Fibroblast of pulmonary artery (primary cell): ENCODE results near the gene KCNH6.

Experiments used
- DNase-seq: peaks from one replicate; pipeline ENCODE4 v3.0.0-alpha.2; 2010; ENCODE audit warnings: low read depth
- H3K4me3 ChIP-seq: replicated peaks from 2 replicates; pipeline ENCODE4 v1.5.1; 2011; ENCODE audit warnings: low read depth, mild to moderate bottlenecking, control low read depth, low read length, moderate library complexity
- CTCF ChIP-seq: IDR thresholded peaks from 2 replicates; pipeline ENCODE4 v1.5.1; 2011; ENCODE audit warnings: mild to moderate bottlenecking, control low read depth, low read length, inconsistent platforms; ENCODE audit errors: missing control alignments

The KCNH6 gene

DNA sequence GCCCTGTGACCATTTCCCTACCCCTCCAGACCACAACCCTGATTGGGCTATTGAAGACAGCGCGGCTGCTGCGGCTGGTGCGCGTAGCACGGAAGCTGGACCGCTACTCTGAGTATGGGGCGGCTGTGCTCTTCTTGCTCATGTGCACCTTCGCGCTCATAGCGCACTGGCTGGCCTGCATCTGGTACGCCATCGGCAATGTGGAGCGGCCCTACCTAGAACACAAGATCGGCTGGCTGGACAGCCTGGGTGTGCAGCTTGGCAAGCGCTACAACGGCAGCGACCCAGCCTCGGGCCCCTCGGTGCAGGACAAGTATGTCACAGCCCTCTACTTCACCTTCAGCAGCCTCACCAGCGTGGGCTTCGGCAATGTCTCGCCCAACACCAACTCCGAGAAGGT is 12.5 kb downstream of the KCNH6 start:
- DNase-seq: no peak
- TF ChIP-seq CTCF: no peak
- no peak overlapping the region for H3K4me3 ChIP-seq

- TF ChIP-seq CTCF: no peak
- DNase-seq: no peak
- H3K4me3 ChIP-seq: no peak overlapping the region
These were observed 13.8 kb downstream of the KCNH6 start for GRCh38 chr17:63537001-63537400.

DNA sequence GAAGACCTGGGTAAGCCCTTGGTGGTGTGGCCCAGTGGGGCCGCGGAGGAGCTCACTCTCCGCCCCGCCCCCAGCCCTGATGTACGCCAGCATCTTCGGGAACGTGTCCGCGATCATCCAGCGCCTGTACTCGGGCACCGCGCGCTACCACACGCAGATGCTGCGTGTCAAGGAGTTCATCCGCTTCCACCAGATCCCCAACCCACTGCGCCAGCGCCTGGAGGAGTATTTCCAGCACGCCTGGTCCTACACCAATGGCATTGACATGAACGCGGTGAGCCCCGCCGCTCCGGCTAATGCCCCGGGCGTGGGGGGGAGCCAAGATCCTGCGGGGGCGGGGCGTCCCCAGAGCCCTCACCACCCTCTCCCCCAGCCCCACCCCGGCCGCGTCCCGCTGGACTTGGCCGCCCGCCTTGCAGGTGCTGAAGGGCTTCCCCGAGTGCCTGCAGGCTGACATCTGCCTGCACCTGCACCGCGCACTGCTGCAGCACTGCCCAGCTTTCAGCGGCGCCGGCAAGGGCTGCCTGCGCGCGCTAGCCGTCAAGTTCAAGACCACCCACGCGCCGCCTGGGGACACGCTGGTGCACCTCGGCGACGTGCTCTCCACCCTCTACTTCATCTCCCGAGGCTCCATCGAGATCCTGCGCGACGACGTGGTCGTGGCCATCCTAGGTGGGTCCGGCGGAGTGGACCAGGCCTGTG is 15.0 kb downstream of the KCNH6 start:
- TF ChIP-seq CTCF: no peak
- DNase-seq: no peak
- no peak overlapping the region for H3K4me3 ChIP-seq

DNA sequence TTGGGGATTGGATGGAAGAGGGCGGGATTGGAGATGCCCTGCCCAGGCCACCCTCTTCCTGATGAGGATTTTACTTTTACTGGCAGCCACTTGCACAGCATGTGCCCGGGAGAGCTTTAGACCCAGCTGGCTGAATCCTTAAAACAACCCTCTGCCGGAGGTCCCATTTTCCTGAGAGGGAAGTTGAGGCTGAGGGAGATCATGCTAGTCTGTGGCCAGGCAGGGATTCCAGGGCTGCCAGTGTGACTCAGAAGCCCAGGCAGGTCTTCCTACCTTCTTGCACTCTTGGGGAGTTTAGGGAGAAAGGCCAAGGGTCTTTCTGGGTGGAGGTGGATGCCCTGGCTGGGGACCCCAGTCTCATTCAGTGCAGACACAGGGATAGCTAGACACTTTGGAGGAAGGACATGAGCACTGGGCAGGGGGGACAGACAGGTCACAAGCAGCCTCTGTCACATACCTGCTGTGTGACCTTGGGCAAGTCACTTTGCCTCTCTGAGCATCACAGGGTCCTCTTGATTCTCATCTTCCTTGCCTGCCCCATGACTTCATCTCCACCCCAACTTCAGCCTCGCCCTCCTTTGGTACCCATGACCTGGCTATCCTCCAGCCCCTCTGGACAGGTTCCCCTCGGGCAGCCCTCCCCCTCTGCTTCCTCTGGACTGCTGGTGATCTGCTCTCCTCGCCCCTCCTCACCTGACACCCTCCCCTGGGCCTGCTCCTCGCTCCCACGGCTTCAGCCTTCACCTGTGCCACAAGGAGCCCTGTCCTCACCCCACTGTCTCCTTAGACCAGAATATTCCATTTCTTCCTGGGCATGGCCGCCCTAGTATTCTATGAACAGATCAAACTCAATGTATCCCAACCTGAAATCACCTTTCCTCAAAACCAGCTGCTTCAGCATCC is 15.8 kb downstream of the KCNH6 start:
- TF ChIP-seq CTCF: no peak
- DNase-seq: no peak
- no peak overlapping the region for H3K4me3 ChIP-seq

- H3K4me3 ChIP-seq: no peak overlapping the region
- no peak for DNase-seq
- TF ChIP-seq CTCF: no peak
These were observed 17.4 kb downstream of the KCNH6 start for GRCh38 chr17:63540590-63540989.

DNA sequence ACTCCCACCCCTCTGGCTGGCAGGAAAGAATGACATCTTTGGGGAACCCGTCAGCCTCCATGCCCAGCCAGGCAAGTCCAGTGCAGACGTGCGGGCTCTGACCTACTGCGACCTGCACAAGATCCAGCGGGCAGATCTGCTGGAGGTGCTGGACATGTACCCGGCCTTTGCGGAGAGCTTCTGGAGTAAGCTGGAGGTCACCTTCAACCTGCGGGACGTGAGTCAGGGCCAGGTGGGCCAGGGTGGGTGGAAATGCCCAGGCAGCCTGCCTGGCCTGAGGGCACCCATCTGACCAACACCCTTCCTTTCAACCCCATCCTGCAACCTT is 19.0 kb downstream of the KCNH6 start:
- no peak for TF ChIP-seq CTCF
- no peak overlapping the region for H3K4me3 ChIP-seq
- no peak for DNase-seq
